ENCODE data around the gene FGG. TPM values are rescaled to one million over a fixed set of nuclear protein-coding genes. Genes with fewer than 3 reads are reported as not detected.

The FGG gene
- total and polyA plus RNA-seq, 2 of the 13 experiments (the other 11 are each of a cell fraction or from before 2014, with no cell fraction given) = 1,037 to 2,423 TPM

GRCh38 chr4:154590329-154591006, 22.0 kb downstream of the FGG start, which contains the start of gene FGA (continued):
- no peak for TF ChIP-seq ZBTB49 (CRISPR knock-in tag; IDR thresholded peaks at IDR 0.05; ENCODE audit: borderline replicate concordance)
- TF ChIP-seq PAX8 (CRISPR knock-in tag; IDR thresholded peaks at IDR 0.05; ENCODE audit: borderline replicate concordance) = no peak
- TF ChIP-seq ZNF83 (CRISPR knock-in tag; IDR thresholded peaks at IDR 0.05; ENCODE audit: borderline replicate concordance) = no peak
- TF ChIP-seq ZNF547 (CRISPR knock-in tag; IDR thresholded peaks at IDR 0.05) = no peak
- no peak; the same call in 1 of the 2 replicates for TF ChIP-seq AFF4 (CRISPR knock-in tag; IDR thresholded peaks at IDR 0.05)
- no peak for TF ChIP-seq CTCF (CRISPR knock-in tag; IDR thresholded peaks at IDR 0.05)
- TF ChIP-seq, protein P1, sequence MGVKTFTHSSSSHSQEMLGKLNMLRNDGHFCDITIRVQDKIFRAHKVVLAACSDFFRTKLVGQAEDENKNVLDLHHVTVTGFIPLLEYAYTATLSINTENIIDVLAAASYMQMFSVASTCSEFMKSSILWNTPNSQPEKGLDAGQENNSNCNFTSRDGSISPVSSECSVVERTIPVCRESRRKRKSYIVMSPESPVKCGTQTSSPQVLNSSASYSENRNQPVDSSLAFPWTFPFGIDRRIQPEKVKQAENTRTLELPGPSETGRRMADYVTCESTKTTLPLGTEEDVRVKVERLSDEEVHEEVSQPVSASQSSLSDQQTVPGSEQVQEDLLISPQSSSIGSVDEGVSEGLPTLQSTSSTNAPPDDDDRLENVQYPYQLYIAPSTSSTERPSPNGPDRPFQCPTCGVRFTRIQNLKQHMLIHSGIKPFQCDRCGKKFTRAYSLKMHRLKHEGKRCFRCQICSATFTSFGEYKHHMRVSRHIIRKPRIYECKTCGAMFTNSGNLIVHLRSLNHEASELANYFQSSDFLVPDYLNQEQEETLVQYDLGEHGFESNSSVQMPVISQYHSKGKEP (CRISPR knock-in tag; IDR thresholded peaks at IDR 0.05) = no peak
- TF ChIP-seq ZNF740 (CRISPR knock-in tag; IDR thresholded peaks at IDR 0.05) = no peak
- TF ChIP-seq ZNF552 (CRISPR knock-in tag; IDR thresholded peaks at IDR 0.05; ENCODE audit: borderline replicate concordance) = no peak
- peak; percentile 50; the same call in 1 of the 2 replicates for TF ChIP-seq ZKSCAN5 (CRISPR knock-in tag; IDR thresholded peaks at IDR 0.05)
- TF ChIP-seq NFYB (CRISPR knock-in tag; IDR thresholded peaks at IDR 0.05) = no peak
- no peak for TF ChIP-seq RFX1 (IDR thresholded peaks at IDR 0.05)
- TF ChIP-seq TAF15 (IDR thresholded peaks at IDR 0.05; ENCODE audit: low read depth, low read length, poor library complexity, severe bottlenecking) = no peak
- TF ChIP-seq ZNF264 (CRISPR knock-in tag; IDR thresholded peaks at IDR 0.05) = peak; percentile 92
- peak; percentile 96 for TF ChIP-seq ZNF710 (CRISPR knock-in tag; IDR thresholded peaks at IDR 0.05; ENCODE audit: borderline replicate concordance)
- no peak for TF ChIP-seq DNMT1 (CRISPR knock-in tag; IDR thresholded peaks at IDR 0.05)
- peak; percentile 97 for TF ChIP-seq HMG20B (CRISPR knock-in tag; conservative IDR thresholded peaks at IDR 0.05)

Data from HepG2 (cell line).